Thyroid gland (tissue), 4 donors: ENCODE measurements around the gene MICU2. TPM values are rescaled to one million over a fixed set of nuclear protein-coding genes. Genes with fewer than 3 reads are reported as not detected.

Source experiments
- DNase-seq, 2 donors: peaks; one replicate each; pipeline ENCODE4 v3.0.0-alpha.2; 2019
- H3K27ac ChIP-seq, 3 donors: fragments of 200-600 bp; sonication (generic); 1 replicate in 2 of 3; 2 replicates in 1 of 3; pipeline ENCODE4 v1.5.1; 2016 to 2019; ENCODE audit warnings: mild to moderate bottlenecking in 1 of 3, moderate library complexity in 1 of 3
- H3K27me3 ChIP-seq: fragments of 200-600 bp; sonication (generic); one replicate; pipeline ENCODE4 v1.5.1; 2019
- H3K36me3 ChIP-seq, 2 donors: fragments of 200-600 bp; sonication (generic); one replicate each; pipeline ENCODE4 v1.5.1; 2016 to 2019
- H3K4me1 ChIP-seq, 2 donors: fragments of 200-600 bp; sonication (generic); one replicate each; pipeline ENCODE4 v1.5.1; 2017 to 2019
- H3K4me3 ChIP-seq, 3 donors: fragments of 200-600 bp; sonication (generic); replicated peaks in 1 of 3; 1 replicate in 2 of 3; 2 replicates in 1 of 3; pipeline ENCODE4 v1.5.1; 2016; ENCODE audit warnings: mild to moderate bottlenecking in 1 of 3
- H3K9me3 ChIP-seq: fragments of 200-600 bp; sonication (generic); one replicate; pipeline ENCODE4 v1.5.1; 2017
- POLR2A ChIP-seq, 2 donors: fragments of 450-650 bp; IDR thresholded peaks; one replicate each; pipeline ENCODE4 v1.6.1; 2017; ENCODE audit warnings: antibody characterized with exemption in 2 of 2, mild to moderate bottlenecking in 2 of 2, moderate library complexity in 1 of 2
- WGBS, 2 donors: methylation state at CpG; one replicate each; pipeline ENCODE4 v1.1.5; 2017; 5-methylcytosine and 5-hydroxymethylcytosine counted together
- intact Hi-C: fragments of 100-400 bp; cut with DNase I; formaldehyde crosslinking; loops from one replicate; pipeline ENCODE4 v1.15.1; 2023
- total RNA-seq, 4 donors: library from RNA; depleted of rRNA; stranded (reverse); fragments of >200 nt; gene quantifications; one replicate each; pipeline ENCODE4 v1.2.3, GENCODE V29; 2016
- TF ChIP-seq, protein P1 (sequence below), 6 experiments: fragments of 200-600 bp in 3 of 6; fragments of 450-650 bp in 3 of 6; sonication (generic) in 3 of 6; IDR thresholded peaks; one replicate each; pipeline ENCODE4 v1.5.1; 2016 to 2019; ENCODE audit warnings: antibody characterized with exemption in 6 of 6, mild to moderate bottlenecking in 2 of 6, inconsistent platforms in 1 of 6, moderate library complexity in 1 of 6

MICU2 gene
- total RNA-seq, 4 donors from 2014 or later = 55.3 to 127 (median 92.9) TPM

DNA sequence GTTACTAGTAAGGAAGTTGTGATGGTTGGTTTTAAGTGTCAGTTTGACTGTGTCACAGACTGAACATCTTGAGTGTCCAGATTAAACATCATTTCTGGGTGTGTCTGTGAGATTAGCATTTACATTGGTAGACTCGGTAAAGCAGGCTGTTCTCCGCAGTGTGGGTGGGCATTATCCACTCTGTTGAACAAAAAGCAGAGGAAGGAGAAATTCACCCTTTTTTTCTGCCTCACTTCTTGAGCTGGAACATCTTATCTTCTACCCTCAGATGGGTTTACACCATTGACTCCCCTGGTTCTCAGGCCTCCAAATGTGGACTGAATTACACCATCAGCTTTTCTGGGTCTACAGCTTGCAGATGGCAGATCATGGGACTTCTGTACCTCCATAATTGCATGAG lies 81.1 kb downstream of the MICU2 start:
- WGBS, 2 donors = 92 to 96% methylated on average over 2 of the region's 2 CpGs
- no peak for TF ChIP-seq POLR2A (IDR thresholded peaks at IDR 0.05)
- TF ChIP-seq, protein P1, sequence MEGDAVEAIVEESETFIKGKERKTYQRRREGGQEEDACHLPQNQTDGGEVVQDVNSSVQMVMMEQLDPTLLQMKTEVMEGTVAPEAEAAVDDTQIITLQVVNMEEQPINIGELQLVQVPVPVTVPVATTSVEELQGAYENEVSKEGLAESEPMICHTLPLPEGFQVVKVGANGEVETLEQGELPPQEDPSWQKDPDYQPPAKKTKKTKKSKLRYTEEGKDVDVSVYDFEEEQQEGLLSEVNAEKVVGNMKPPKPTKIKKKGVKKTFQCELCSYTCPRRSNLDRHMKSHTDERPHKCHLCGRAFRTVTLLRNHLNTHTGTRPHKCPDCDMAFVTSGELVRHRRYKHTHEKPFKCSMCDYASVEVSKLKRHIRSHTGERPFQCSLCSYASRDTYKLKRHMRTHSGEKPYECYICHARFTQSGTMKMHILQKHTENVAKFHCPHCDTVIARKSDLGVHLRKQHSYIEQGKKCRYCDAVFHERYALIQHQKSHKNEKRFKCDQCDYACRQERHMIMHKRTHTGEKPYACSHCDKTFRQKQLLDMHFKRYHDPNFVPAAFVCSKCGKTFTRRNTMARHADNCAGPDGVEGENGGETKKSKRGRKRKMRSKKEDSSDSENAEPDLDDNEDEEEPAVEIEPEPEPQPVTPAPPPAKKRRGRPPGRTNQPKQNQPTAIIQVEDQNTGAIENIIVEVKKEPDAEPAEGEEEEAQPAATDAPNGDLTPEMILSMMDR (IDR thresholded peaks at IDR 0.05) = no peak
- H3K27me3 ChIP-seq = no peaks in the 10 kb centered on the region
- no peak for DNase-seq
- no peaks in the 10 kb centered on the region for H3K4me1 ChIP-seq
- no peak overlapping the region for H3K27ac ChIP-seq
- intact Hi-C loops = no loop called here
- no peak overlapping the region for H3K4me3 ChIP-seq
- H3K36me3 ChIP-seq = peaks cover 0 to 11% of the 10 kb centered on the region in 2 donors
- no peaks in the 10 kb centered on the region for H3K9me3 ChIP-seq

- DNase-seq = no peak
- peaks cover 0 to 11% of the 10 kb centered on the region in 2 donors for H3K36me3 ChIP-seq
- no peak for TF ChIP-seq POLR2A (IDR thresholded peaks at IDR 0.05)
- TF ChIP-seq, protein P1 (IDR thresholded peaks at IDR 0.05) = no peak
- H3K27me3 ChIP-seq = no peaks in the 10 kb centered on the region
- no peak overlapping the region for H3K27ac ChIP-seq
- no peaks in the 10 kb centered on the region for H3K4me1 ChIP-seq
- no peak overlapping the region for H3K4me3 ChIP-seq
- no peaks in the 10 kb centered on the region for H3K9me3 ChIP-seq
- intact Hi-C loops = no loop called here
- WGBS, 2 donors = 94 to 98% methylated on average over 1 of the region's 1 CpG
Measured at GRCh38 chr13:21522130-21522529, 81.8 kb downstream of the MICU2 start.

DNA sequence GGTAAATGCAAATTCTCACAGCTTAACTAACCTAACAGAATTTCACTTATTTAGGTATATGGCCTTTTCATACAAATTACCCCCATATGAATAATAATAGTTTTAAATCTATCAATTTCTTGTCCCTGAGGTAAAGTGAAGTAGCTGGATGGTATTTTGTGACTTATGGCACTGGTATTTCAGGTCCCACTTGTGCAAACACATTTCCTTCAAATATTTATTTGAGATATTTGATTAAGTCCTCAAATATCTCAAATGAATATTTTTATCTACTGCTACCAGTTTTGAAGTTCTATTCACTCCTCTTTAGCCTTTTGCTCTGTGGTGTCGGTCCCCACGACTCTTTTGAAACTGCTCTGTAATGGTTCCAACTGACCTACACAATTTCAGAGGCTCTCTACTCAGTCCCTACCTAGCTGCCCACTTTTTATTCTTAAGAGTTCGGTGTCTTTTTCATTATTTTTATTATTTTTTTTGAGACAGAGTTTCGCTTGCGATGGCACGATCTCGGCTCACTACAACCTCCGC lies 85.3 kb downstream of the MICU2 start:
- no peak for DNase-seq
- H3K4me1 ChIP-seq = no peaks in the 10 kb centered on the region
- no peak overlapping the region for H3K4me3 ChIP-seq
- TF ChIP-seq, protein P1 (IDR thresholded peaks at IDR 0.05) = no peak
- no peak for TF ChIP-seq POLR2A (IDR thresholded peaks at IDR 0.05)
- H3K27me3 ChIP-seq = no peaks in the 10 kb centered on the region
- intact Hi-C loops = no loop called here
- peaks cover 0 to 11% of the 10 kb centered on the region in 2 donors for H3K36me3 ChIP-seq
- 89 to 99% methylated on average over 8 of the region's 8 CpGs for WGBS, 2 donors
- H3K27ac ChIP-seq = no peak overlapping the region
- no peaks in the 10 kb centered on the region for H3K9me3 ChIP-seq

DNA sequence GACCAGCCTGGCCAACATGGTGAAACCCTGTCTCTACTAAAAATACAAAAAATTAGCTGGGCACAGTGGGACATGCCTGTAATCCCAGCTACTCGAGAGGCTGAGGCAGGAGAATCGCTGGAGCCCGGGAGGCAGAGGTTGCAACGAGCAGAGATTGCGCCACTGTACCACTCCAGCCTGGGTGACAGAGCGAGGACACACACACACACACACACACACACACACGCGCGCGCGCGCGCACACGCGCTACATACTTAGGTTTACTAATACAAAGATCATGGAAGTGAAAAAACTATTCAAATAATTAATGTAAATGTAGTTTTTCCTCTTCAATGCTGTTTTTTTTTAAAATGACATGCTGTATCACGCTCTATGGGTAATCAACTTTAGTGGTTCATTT lies 86.4 kb downstream of the MICU2 start:
- H3K4me3 ChIP-seq = no peak overlapping the region
- no peak for TF ChIP-seq POLR2A (IDR thresholded peaks at IDR 0.05)
- TF ChIP-seq, protein P1 (IDR thresholded peaks at IDR 0.05) = no peak
- no peak overlapping the region for H3K27ac ChIP-seq
- H3K36me3 ChIP-seq = peaks cover 0 to 11% of the 10 kb centered on the region in 2 donors
- no peaks in the 10 kb centered on the region for H3K9me3 ChIP-seq
- H3K27me3 ChIP-seq = no peaks in the 10 kb centered on the region
- intact Hi-C loops = no loop called here
- H3K4me1 ChIP-seq = no peaks in the 10 kb centered on the region
- DNase-seq = no peak
- 89 to 96% methylated on average over 16 of the region's 16 CpGs for WGBS, 2 donors

- H3K4me1 ChIP-seq = no peaks in the 10 kb centered on the region
- H3K36me3 ChIP-seq = peaks cover 0 to 11% of the 10 kb centered on the region in 2 donors
- intact Hi-C loops = no loop called here
- no peak for DNase-seq
- no peak overlapping the region for H3K4me3 ChIP-seq
- H3K27me3 ChIP-seq = no peaks in the 10 kb centered on the region
- WGBS, 2 donors = 97 to 100% methylated on average over 2 of the region's 2 CpGs
- no peak overlapping the region for H3K27ac ChIP-seq
- H3K9me3 ChIP-seq = no peaks in the 10 kb centered on the region
- TF ChIP-seq, protein P1 (IDR thresholded peaks at IDR 0.05) = no peak
- no peak for TF ChIP-seq POLR2A (IDR thresholded peaks at IDR 0.05)
Measured at GRCh38 chr13:21516805-21517204, 87.2 kb downstream of the MICU2 start.
